Activated CD4-positive, alpha-beta T cell treated with anti-CD3 and anti-CD28 coated beads for 36 hours (primary cell): ENCODE data around the gene SYNPO. TPM values are rescaled to one million over a fixed set of nuclear protein-coding genes. Genes with fewer than 3 reads are reported as not detected.

Source experiments
- ATAC-seq: fragments of 200-7000 bp; cut with Tn5 transposase; one replicate; pipeline ENCODE4 v1.10.0; 2021; ENCODE audit warnings: mild to moderate bottlenecking, moderate library complexity
- CTCF ChIA-PET: fragments of 350-600 bp; sonication (Branson Sonifier 250); formaldehyde crosslinking; loops from one replicate; lab custom pipeline; 2021; ENCODE audit warnings: antibody characterized with exemption; lab: Charles Lee
- POLR2A ChIA-PET: fragments of 350-600 bp; sonication (Branson Sonifier 250); formaldehyde crosslinking; loops from one replicate; lab custom pipeline; 2021; ENCODE audit warnings: antibody characterized with exemption, inconsistent platforms; lab: Charles Lee
- DNase-seq: peaks from one replicate; pipeline ENCODE4 v3.0.0-alpha.2; 2020
- H3K27ac Mint-ChIP-seq: one replicate; pipeline ENCODE4 v1.8.0; 2021; ENCODE audit warnings: mixed read lengths
- H3K27me3 Mint-ChIP-seq: one replicate; pipeline ENCODE4 v1.8.0; 2021; ENCODE audit warnings: mixed read lengths
- H3K36me3 Mint-ChIP-seq: one replicate; pipeline ENCODE4 v1.8.0; 2021; ENCODE audit warnings: low read depth, mixed read lengths
- H3K4me1 Mint-ChIP-seq: one replicate; pipeline ENCODE4 v1.8.0; 2021; ENCODE audit warnings: mixed read lengths
- H3K4me3 Mint-ChIP-seq: one replicate; pipeline ENCODE4 v1.8.0; 2021; ENCODE audit warnings: mild to moderate bottlenecking, moderate library complexity, mixed read lengths
- H3K9me3 Mint-ChIP-seq: one replicate; pipeline ENCODE4 v1.8.0; 2021; ENCODE audit warnings: low read depth, mixed read lengths
- intact Hi-C, 2 experiments: fragments of 100-400 bp; cut with DNase I in 1 of 2; cut with micrococcal nuclease in 1 of 2; formaldehyde crosslinking; loops; one replicate each; pipeline versions ENCODE4 v1.14.2 to v1.15.1; 2022 to 2024; cut with DNase I, micrococcal nuclease
- total RNA-seq, 2 experiments: library from RNA; stranded (reverse); gene quantifications; one replicate each; pipeline ENCODE4 v1.2.3, GENCODE V29; 2021

Gene SYNPO
- total RNA-seq, 2 experiments from 2014 or later, result 0.11 to 0.14 TPM

DNA sequence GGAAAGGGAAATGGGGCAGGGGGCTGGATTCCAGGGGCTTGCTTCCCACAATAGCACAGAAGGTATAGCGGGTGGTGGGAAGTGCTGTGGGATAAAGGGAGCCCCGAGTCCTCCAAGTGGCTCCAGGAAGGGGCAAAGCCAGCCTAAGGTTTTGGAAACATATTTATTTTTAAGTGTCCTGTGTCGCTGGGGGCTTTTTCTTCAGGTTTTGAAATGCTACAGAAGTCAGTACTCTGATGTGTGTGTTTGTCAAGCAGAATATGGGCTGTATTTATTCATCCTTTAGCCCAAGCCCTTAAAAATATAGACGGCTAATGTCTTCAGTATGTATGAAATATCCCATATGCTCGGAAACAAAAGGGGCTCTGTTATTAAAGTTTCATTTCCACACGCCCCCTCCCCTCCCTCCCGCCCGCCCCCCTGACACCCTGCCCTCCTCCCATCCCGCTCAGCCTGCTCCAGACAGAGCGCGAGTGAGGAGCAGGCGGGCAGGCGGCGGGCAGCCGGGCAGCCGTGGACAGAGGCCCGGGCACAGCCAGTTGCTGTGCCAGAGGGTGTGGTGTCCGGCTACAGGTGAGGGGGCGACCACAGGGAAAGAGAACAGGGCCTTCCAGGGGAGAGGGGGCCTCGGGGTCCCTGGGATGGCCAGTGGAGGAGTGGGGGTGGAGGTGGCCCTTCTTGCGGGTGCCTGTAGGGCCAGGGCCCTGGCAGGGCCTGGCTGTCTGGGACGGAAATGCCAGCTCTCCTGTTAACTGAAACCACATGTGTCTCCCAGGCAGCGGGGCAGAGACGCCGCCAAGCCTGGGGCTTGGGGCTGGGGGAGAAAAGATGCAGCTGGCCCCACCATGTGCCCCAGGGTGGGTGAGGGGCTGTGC lies 39.6 kb upstream of the SYNPO start:
- ATAC-seq (no peak), DNase-seq (no peak)
- no peak overlapping the region for H3K27ac Mint-ChIP-seq
- POLR2A ChIA-PET, result interaction anchor here (0.7 kb wide), 1 partner anchor 20 kb away, joined by 3 read pairs; no protein-coding TSS in a partner anchor
- intact Hi-C loops, result no loop called here
- H3K4me3 Mint-ChIP-seq, result no peak overlapping the region
- CTCF ChIA-PET, result no interaction called here
- no peaks in the 10 kb centered on the region for H3K9me3 Mint-ChIP-seq
- no peaks in the 10 kb centered on the region for H3K36me3 Mint-ChIP-seq
- H3K4me1 Mint-ChIP-seq, result no peaks in the 10 kb centered on the region
- no peaks in the 10 kb centered on the region for H3K27me3 Mint-ChIP-seq

DNA sequence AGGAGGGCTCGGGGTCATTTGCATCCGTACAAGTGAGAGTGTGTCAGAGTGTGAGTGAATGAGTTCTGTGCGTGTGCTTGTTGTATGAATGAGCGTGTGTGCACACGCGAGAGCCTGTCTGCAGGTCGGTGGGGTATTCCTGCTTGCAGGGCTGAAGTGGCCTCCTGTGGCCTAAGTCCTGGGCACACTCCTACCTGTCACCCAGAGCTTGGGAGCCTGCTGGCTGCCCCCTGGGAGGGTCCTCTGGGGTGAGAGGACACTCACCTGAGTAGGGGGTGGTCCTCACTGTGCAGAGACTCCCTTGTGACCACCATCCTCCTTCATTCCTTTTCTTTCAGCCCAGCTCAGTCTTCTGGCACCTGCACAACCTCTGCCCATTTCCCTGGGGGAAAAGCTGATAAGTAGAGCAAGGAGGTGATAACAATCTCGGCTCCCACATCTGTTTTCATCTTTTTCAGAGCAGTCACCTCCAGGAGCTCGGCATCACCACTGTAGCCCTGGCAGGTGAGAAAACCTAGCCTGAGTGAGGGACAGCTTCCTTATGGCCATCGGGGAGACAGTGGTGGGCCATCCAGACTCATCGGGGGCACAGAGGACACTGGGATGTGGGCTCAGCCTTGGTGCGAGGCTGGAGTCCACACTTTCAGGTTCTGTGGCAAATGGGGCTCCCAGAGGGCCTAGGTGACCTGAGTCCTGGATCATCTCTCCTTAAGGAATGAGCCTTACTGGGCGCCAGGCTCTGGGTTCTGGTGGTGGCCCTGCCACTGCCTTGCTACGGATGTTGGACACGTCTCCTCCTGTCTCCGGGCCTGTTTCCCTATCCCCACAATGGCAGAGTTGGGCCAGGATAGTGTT lies 38.7 kb upstream of the SYNPO start:
- no peak overlapping the region for H3K27ac Mint-ChIP-seq
- no peaks in the 10 kb centered on the region for H3K27me3 Mint-ChIP-seq
- DNase-seq (no peak), ATAC-seq (no peak)
- ChIA-PET CTCF (no interaction called here), POLR2A (no interaction called here)
- H3K4me3 Mint-ChIP-seq, result no peak overlapping the region
- H3K4me1 Mint-ChIP-seq, result no peaks in the 10 kb centered on the region
- no peaks in the 10 kb centered on the region for H3K9me3 Mint-ChIP-seq
- intact Hi-C loops, result no loop called here
- H3K36me3 Mint-ChIP-seq, result no peaks in the 10 kb centered on the region

DNA sequence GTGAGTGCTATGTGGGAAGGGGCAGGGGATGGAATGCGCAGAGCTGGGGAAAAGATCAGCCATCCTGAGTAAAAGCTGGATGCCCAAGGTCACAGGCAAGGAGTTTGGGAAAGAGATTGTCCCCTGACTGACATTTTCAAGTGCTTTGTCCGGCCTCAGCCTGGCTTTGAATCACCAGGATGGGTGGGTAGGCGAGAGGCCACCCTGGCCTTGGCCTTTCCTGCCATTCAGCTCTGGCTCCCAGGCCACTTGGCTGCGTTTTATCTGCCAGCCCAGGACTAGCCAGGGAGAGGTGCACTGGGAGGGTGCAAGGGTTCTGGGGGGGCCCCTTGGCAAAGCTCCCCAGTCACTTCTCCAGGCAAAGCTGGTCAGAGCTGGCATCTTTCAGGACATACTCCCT lies 37.4 kb upstream of the SYNPO start:
- Mint-ChIP-seq H3K9me3 (no peaks in the 10 kb centered on the region), H3K4me1 (no peaks in the 10 kb centered on the region), H3K27me3 (no peaks in the 10 kb centered on the region), H3K4me3 (no peak overlapping the region), H3K36me3 (no peaks in the 10 kb centered on the region), H3K27ac (no peak overlapping the region)
- DNase-seq (no peak), ATAC-seq (no peak)
- POLR2A ChIA-PET, result interaction anchor here (0.6 kb wide), 1 partner anchor 17 kb away, joined by 4 read pairs; no protein-coding TSS in a partner anchor
- intact Hi-C loops, result no loop called here
- CTCF ChIA-PET, result interaction anchor here (0.7 kb wide), 1 partner anchor 321 kb away, joined by 4 read pairs; no protein-coding TSS in a partner anchor

DNA sequence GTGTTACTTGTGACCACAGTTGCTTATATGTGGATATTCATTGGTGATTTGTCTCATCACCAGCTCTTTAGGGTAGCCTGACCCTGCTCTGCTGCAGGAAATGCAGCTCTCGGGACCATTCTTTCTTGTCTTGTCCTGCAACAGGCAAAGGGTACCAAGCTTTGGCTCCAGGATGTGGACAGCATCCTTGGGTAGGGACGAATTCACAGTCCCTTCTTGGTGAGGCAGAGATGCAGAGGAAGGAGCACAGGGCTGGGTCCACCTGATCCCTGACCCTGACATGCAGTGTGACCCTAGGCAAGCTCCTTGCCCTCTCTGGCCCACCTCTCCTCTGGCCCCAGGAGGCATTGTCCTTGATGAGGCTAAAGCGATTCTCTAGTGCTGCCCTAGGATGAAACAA lies 37.0 kb upstream of the SYNPO start:
- intact Hi-C loops, result no loop called here
- Mint-ChIP-seq H3K36me3 (no peaks in the 10 kb centered on the region), H3K4me3 (no peak overlapping the region), H3K4me1 (no peaks in the 10 kb centered on the region), H3K9me3 (no peaks in the 10 kb centered on the region), H3K27me3 (no peaks in the 10 kb centered on the region), H3K27ac (no peak overlapping the region)
- POLR2A ChIA-PET, result interaction anchor here (0.6 kb wide), 1 partner anchor 17 kb away, joined by 4 read pairs; no protein-coding TSS in a partner anchor
- CTCF ChIA-PET, result interaction anchor here (0.7 kb wide), 1 partner anchor 322 kb away, joined by 4 read pairs; no protein-coding TSS in a partner anchor
- no peak for ATAC-seq
- DNase-seq, result no peak

DNA sequence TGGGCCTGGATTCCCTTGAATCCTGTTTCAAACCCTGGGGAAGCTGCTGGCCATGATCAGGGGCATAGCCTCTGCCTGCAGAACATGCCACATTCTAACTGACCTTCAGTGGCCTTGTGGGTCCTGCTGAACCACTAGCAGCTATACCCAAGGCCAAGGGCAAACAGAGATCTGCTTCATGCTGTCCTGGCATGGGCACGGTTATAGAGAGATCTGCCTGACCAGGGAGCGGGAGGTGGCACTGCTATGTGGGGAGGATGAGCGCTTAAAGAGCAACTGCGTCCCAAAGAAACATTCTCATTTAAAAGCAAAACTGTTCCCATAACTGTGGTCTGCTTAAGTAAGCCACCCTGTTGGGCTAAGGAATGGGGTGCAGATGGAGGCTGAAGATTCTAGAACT lies 36.5 kb upstream of the SYNPO start:
- no peak overlapping the region for H3K4me3 Mint-ChIP-seq
- no peak for DNase-seq
- ChIA-PET POLR2A (no interaction called here), CTCF (no interaction called here)
- no peak overlapping the region for H3K27ac Mint-ChIP-seq
- no peaks in the 10 kb centered on the region for H3K4me1 Mint-ChIP-seq
- ATAC-seq, result no peak
- H3K27me3 Mint-ChIP-seq, result no peaks in the 10 kb centered on the region
- no peaks in the 10 kb centered on the region for H3K9me3 Mint-ChIP-seq
- intact Hi-C loops, result no loop called here
- no peaks in the 10 kb centered on the region for H3K36me3 Mint-ChIP-seq

DNA sequence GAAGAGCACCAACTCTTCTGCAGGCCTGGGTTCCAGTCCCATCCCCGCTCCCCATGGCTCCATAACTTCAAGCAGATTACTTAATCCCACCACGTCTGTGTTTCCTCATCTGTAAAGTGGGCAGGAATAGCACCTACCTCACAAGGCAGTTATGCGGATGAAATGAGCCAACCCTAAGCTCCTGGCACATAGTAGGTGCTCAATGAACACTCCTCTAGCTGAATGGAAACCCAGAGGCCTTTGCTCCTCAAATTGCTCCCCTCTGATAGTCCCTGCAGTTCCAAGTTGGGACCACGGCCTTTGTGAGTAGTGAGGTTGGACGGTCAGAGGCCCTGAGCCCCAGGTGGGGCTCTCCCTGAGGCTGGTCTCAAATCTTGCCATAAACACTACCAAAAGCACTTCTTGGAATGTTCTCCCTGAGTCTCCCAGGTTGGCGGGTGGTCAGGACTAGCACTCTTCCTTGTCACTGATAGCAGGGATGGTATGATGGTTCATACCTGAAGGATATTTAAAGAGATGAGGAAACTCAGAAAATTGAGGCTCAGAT lies 35.5 kb upstream of the SYNPO start:
- Mint-ChIP-seq H3K4me3 (no peak overlapping the region), H3K9me3 (no peaks in the 10 kb centered on the region), H3K4me1 (no peaks in the 10 kb centered on the region), H3K36me3 (no peaks in the 10 kb centered on the region), H3K27me3 (no peaks in the 10 kb centered on the region), H3K27ac (no peak overlapping the region)
- CTCF ChIA-PET, result no interaction called here
- DNase-seq (no peak), ATAC-seq (no peak)
- intact Hi-C loops, result no loop called here
- POLR2A ChIA-PET, result no interaction called here

DNA sequence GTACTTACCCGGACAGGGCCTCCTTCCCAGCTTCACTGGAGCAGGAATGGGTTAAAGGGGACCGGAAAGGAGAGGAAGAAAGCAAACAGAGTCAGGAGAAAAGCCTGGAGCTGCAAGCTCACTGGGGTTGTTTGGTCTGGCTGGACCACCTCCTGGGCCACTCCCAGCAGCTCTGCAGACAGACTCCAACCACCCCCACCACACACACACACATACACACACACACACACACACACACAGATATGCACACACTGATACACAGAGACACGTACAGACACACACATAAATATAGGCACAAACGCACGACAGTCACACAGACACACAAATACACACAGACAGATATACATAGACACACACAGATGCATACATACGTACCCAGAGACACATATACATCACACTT lies 34.9 kb upstream of the SYNPO start:
- CTCF ChIA-PET, result no interaction called here
- no peaks in the 10 kb centered on the region for H3K9me3 Mint-ChIP-seq

DNA sequence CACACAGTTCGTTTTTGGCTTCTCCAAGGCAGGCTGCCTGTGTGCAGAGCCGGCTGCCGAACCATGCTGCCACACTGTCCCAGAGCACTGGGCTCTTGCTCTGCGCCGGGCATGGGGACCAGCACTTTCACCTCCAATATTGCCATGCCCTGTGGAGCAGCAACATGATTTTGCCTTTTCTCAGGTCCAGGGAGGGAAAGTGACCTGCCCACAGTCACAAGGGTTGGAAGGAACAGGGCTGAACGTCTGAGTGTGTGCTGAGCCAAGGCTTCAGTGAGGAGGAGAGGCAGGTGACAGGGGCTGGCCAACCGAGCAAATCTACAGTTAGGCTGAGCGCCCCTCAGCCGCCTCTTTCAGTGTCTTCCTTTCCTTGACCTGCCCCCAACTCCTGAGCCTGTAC lies 34.0 kb upstream of the SYNPO start:
- ChIA-PET CTCF (no interaction called here), POLR2A (no interaction called here)
- Mint-ChIP-seq H3K27me3 (no peaks in the 10 kb centered on the region), H3K9me3 (no peaks in the 10 kb centered on the region), H3K36me3 (no peaks in the 10 kb centered on the region), H3K27ac (no peak overlapping the region), H3K4me1 (no peaks in the 10 kb centered on the region), H3K4me3 (no peak overlapping the region)
- DNase-seq (no peak), ATAC-seq (no peak)
- intact Hi-C loops, result no loop called here

More for the DNA sequence above, 34.9 kb upstream of the SYNPO start:
- H3K36me3 Mint-ChIP-seq, result no peaks in the 10 kb centered on the region
- DNase-seq (no peak), ATAC-seq (no peak)
- POLR2A ChIA-PET, result no interaction called here
- no peaks in the 10 kb centered on the region for H3K4me1 Mint-ChIP-seq
- H3K4me3 Mint-ChIP-seq, result no peak overlapping the region
- intact Hi-C loops, result no loop called here
- H3K27ac Mint-ChIP-seq, result no peak overlapping the region
- no peaks in the 10 kb centered on the region for H3K27me3 Mint-ChIP-seq

DNA sequence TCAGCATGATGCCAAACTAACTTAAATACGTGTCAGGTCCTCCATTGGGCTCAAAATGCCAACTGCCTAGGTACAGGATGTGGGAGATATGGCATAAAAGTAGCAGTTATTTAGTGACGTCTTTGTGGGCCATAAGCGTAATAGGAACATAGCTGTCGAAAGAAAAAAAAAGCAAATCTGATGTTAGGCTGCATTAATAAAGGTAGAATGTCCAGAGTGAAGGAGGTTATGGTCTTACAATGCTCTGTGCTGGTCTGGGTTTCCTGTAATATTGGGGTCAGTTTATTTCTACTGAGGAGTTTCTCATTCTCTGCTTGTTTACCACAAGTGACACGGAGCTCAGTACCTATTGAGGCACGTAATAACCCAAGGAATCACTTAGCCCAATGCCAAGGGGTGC lies 33.4 kb upstream of the SYNPO start:
- no peaks in the 10 kb centered on the region for H3K9me3 Mint-ChIP-seq
- no peaks in the 10 kb centered on the region for H3K4me1 Mint-ChIP-seq
- no peak for DNase-seq
- no peak overlapping the region for H3K4me3 Mint-ChIP-seq
- POLR2A ChIA-PET, result no interaction called here
- CTCF ChIA-PET, result no interaction called here
- intact Hi-C loops, result no loop called here
- no peaks in the 10 kb centered on the region for H3K27me3 Mint-ChIP-seq
- no peaks in the 10 kb centered on the region for H3K36me3 Mint-ChIP-seq
- ATAC-seq, result no peak
- H3K27ac Mint-ChIP-seq, result no peak overlapping the region

DNA sequence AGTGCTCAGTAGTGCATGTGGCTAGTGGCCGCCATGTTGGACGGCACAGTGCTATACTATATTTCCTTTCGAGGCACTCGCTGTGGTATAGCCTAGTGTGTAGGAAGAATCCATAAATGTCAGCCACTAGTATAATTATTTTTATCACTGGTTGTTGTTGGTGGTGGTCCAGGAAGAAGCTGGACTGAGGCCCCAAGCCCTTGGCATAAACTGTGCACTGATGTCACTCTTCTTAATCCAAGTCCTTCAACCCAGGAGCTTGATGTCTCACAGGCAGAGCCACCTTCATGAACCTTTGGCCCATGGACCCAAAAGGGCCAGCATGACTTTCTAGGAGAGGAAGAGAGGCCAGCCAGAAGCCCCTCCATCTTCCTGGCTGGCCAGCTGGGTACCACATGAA lies 32.5 kb upstream of the SYNPO start:
- H3K4me3 Mint-ChIP-seq, result no peak overlapping the region
- ATAC-seq, result no peak
- no peaks in the 10 kb centered on the region for H3K4me1 Mint-ChIP-seq
- no peak overlapping the region for H3K27ac Mint-ChIP-seq
- intact Hi-C loops, result no loop called here
- H3K27me3 Mint-ChIP-seq, result no peaks in the 10 kb centered on the region
- H3K36me3 Mint-ChIP-seq, result no peaks in the 10 kb centered on the region
- ChIA-PET CTCF (interaction anchor here (0.7 kb wide), 2 partner anchors 48 to 423 kb away, joined by 3 to 4 read pairs; no protein-coding TSS in a partner anchor), POLR2A (no interaction called here)
- H3K9me3 Mint-ChIP-seq, result no peaks in the 10 kb centered on the region
- DNase-seq, result no peak

DNA sequence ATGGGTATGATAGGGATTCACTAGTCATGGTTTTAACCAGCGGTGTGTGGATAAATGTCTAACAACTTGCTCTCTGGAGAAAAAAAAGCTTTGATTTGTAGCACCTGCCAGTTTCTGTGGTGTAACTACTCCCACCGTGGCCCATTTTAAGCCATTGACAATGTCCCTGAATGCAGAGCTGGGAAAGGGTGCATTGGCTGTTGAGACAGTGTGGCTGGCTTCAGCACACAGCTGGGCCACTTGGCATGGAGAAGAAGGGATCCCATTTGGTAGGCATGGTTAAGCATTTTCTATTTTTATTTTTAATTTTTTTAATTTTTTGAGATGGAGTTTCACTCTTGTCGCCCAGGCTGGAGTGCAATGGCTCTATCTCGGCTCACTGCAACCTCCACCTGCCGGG lies 31.5 kb upstream of the SYNPO start:
- Mint-ChIP-seq H3K4me1 (no peaks in the 10 kb centered on the region), H3K4me3 (no peak overlapping the region), H3K9me3 (no peaks in the 10 kb centered on the region), H3K27ac (no peak overlapping the region), H3K36me3 (no peaks in the 10 kb centered on the region), H3K27me3 (no peaks in the 10 kb centered on the region)
- no peak for ATAC-seq
- CTCF ChIA-PET, result no interaction called here
- POLR2A ChIA-PET, result no interaction called here
- intact Hi-C loops, result no loop called here
- no peak for DNase-seq
